H1 (cell line): ENCODE data around the gene MEGF9. TPM values are rescaled to one million over a fixed set of nuclear protein-coding genes. Genes with fewer than 3 reads are reported as not detected.

Experiments
- CTCF ChIA-PET: fragments of 300-600 bp; sonication (Branson Sonifier 250); formaldehyde crosslinking; loops from one replicate; lab custom pipeline; 2021; ENCODE audit not compliant: partially characterized antibody; lab: Charles Lee
- POLR2A ChIA-PET: fragments of 300-600 bp; sonication (Branson Sonifier 250); formaldehyde crosslinking; loops from one replicate; lab custom pipeline; 2021; ENCODE audit warnings: inconsistent platforms; ENCODE audit not compliant: partially characterized antibody; lab: Charles Lee
- DNase-seq, 2 experiments: peaks; one replicate each; pipeline versions ENCODE4 v3.0.0 to v3.0.0-alpha.2; 2010 to 2022; ENCODE audit warnings: low spot score in 2 of 2, low read depth in 1 of 2, mixed read lengths in 1 of 2
- FAIRE-seq: peaks from 2 replicates; lab custom pipeline; 2011; peaks lifted over from hg19 to GRCh38; lab: Jason Lieb, UNC
- H2AFZ ChIP-seq: 2 replicates; pipeline ENCODE4 v1.8.1; 2012; ENCODE audit warnings: low read length, inconsistent platforms
- H2AK5ac ChIP-seq: 2 replicates; pipeline ENCODE4 v1.6.1; 2013; ENCODE audit warnings: low read depth, low read length
- H2BK120ac ChIP-seq: replicated peaks from 2 replicates; pipeline ENCODE3; 2013; ENCODE audit warnings: low read depth, low read length, inconsistent platforms
- H2BK12ac ChIP-seq: 2 replicates; pipeline ENCODE4 v1.6.1; 2013; ENCODE audit warnings: low read depth, low read length
- H2BK15ac ChIP-seq: 2 replicates; pipeline ENCODE4 v1.6.1; 2013; ENCODE audit warnings: low read length
- H2BK20ac ChIP-seq: 2 replicates; pipeline ENCODE4 v1.6.1; 2013; ENCODE audit warnings: low read length
- H2BK5ac ChIP-seq: 2 replicates; pipeline ENCODE4 v1.6.1; 2013; ENCODE audit warnings: low read depth, low read length
- H3K14ac ChIP-seq: 2 replicates; pipeline ENCODE4 v1.6.1; 2013; ENCODE audit warnings: inconsistent platforms; ENCODE audit not compliant: insufficient read length
- H3K18ac ChIP-seq: 2 replicates; pipeline ENCODE4 v1.6.1; 2013; ENCODE audit warnings: low read length; ENCODE audit errors: extremely low read depth
- H3K23ac ChIP-seq: 2 replicates; pipeline ENCODE4 v1.6.1; 2013; ENCODE audit warnings: inconsistent platforms; ENCODE audit not compliant: insufficient read length
- H3K23me2 ChIP-seq: 2 replicates; pipeline ENCODE4 v1.6.1; 2013; ENCODE audit warnings: low read depth, low read length
- H3K27ac ChIP-seq: 2 replicates; pipeline ENCODE4 v1.6.1; 2011; ENCODE audit warnings: low read depth, low read length, inconsistent platforms
- H3K27me3 ChIP-seq, 4 experiments: replicated peaks in 1 of 4; 1 replicate in 1 of 4; 2 replicates in 3 of 4; pipeline versions ENCODE4 v1.6.1 to v1.8.1; 2011 to 2013; ENCODE audit warnings: low read length in 3 of 4, mild to moderate bottlenecking in 3 of 4, inconsistent platforms in 2 of 4, mixed read lengths in 2 of 4, moderate library complexity in 1 of 4; ENCODE audit not compliant: control insufficient read depth in 3 of 4, insufficient read depth in 3 of 4; ENCODE audit errors: extremely low read depth in 1 of 4
- H3K36me3 ChIP-seq, 4 experiments: 2 replicates each; pipeline versions ENCODE4 v1.6.1 to v1.8.1; 2011 to 2013; ENCODE audit warnings: mild to moderate bottlenecking in 4 of 4, low read length in 3 of 4, moderate library complexity in 2 of 4, control low read depth in 1 of 4, inconsistent platforms in 1 of 4; ENCODE audit not compliant: insufficient read depth in 4 of 4, control insufficient read depth in 2 of 4
- H3K4ac ChIP-seq: replicated peaks from 2 replicates; pipeline ENCODE3; 2013; ENCODE audit warnings: low read length, low read depth, mixed read lengths, inconsistent platforms; ENCODE audit not compliant: insufficient read length
- H3K4me1 ChIP-seq, 4 experiments: replicated peaks in 1 of 4; 1 replicate in 1 of 4; 2 replicates in 3 of 4; pipeline versions ENCODE4 v1.6.1 to v1.8.1; 2011 to 2013; ENCODE audit warnings: low read length in 3 of 4, inconsistent platforms in 2 of 4, mixed read lengths in 1 of 4; ENCODE audit not compliant: insufficient read depth in 4 of 4, control insufficient read depth in 3 of 4
- H3K4me2 ChIP-seq, 2 experiments: 2 replicates each; pipeline versions ENCODE4 v1.6.1 to v1.8.1; 2011 to 2013; ENCODE audit warnings: low read depth in 2 of 2, low read length in 2 of 2, control low read depth in 1 of 2, inconsistent platforms in 1 of 2, mild to moderate bottlenecking in 1 of 2; ENCODE audit not compliant: insufficient read depth in 1 of 2
- H3K4me3 ChIP-seq, 4 experiments: fragments of 200-600, 300-600 bp in 1 of 4; sonication (generic), shearing (Covaris generic), sonication (Bioruptor Twin) in 1 of 4; 2 replicates each; pipeline versions ENCODE4 v1.5.1 to v1.8.1; 2011 to 2016; ENCODE audit warnings: low read length in 4 of 4, low read depth in 3 of 4, control low read depth in 2 of 4, inconsistent platforms in 2 of 4, mild to moderate bottlenecking in 2 of 4, mixed read lengths in 1 of 4, moderate library complexity in 1 of 4; ENCODE audit not compliant: insufficient read depth in 2 of 4; ENCODE audit errors: extremely low read depth in 1 of 4
- H3K56ac ChIP-seq: replicated peaks from 2 replicates; pipeline ENCODE3; 2013; ENCODE audit warnings: low read depth, mild to moderate bottlenecking, mixed read lengths, low read length, inconsistent platforms; ENCODE audit not compliant: insufficient read length
- H3K79me1 ChIP-seq: 2 replicates; pipeline ENCODE4 v1.6.1; 2013; ENCODE audit warnings: low read depth, low read length, control low read depth
- H3K79me2 ChIP-seq, 2 experiments: 2 replicates each; pipeline versions ENCODE4 v1.6.1 to v1.8.1; 2012 to 2013; ENCODE audit warnings: low read length in 2 of 2, mild to moderate bottlenecking in 2 of 2, inconsistent platforms in 1 of 2; ENCODE audit not compliant: insufficient read depth in 2 of 2, control insufficient read depth in 1 of 2
- H3K9ac ChIP-seq, 4 experiments: replicated peaks in 1 of 4; 1 replicate in 1 of 4; 2 replicates in 3 of 4; pipeline versions ENCODE4 v1.6.1 to v1.8.1; 2011 to 2013; ENCODE audit warnings: low read depth in 3 of 4, low read length in 3 of 4, control low read depth in 2 of 4, mild to moderate bottlenecking in 2 of 4, moderate library complexity in 2 of 4, inconsistent platforms in 1 of 4; ENCODE audit errors: extremely low read depth in 1 of 4
- H3K9me3 ChIP-seq, 2 experiments: 2 replicates each; pipeline versions ENCODE4 v1.6.1 to v1.8.1; 2012 to 2013; ENCODE audit warnings: mild to moderate bottlenecking in 2 of 2, moderate library complexity in 2 of 2, control low read depth in 1 of 2, inconsistent platforms in 1 of 2, low read depth in 1 of 2, low read length in 1 of 2, mixed read lengths in 1 of 2; ENCODE audit not compliant: insufficient read depth in 2 of 2
- H4K20me1 ChIP-seq, 2 experiments: replicated peaks in 1 of 2; 2 replicates each; pipeline versions ENCODE3 to v1.8.1; 2011 to 2013; ENCODE audit warnings: inconsistent platforms in 2 of 2, low read length in 2 of 2, mild to moderate bottlenecking in 1 of 2; ENCODE audit not compliant: insufficient read depth in 2 of 2, control insufficient read depth in 1 of 2
- H4K5ac ChIP-seq: 2 replicates; pipeline ENCODE4 v1.6.1; 2013; ENCODE audit warnings: low read length, low read depth, mixed read lengths, inconsistent platforms; ENCODE audit not compliant: insufficient read length
- H4K8ac ChIP-seq: 2 replicates; pipeline ENCODE4 v1.8.0; 2013; ENCODE audit warnings: mild to moderate bottlenecking, moderate library complexity, low read length, inconsistent platforms; ENCODE audit not compliant: insufficient read depth; ENCODE audit errors: extremely low read depth
- H4K91ac ChIP-seq: replicated peaks from 2 replicates; pipeline ENCODE3; 2013; ENCODE audit warnings: low read length, mixed read lengths, inconsistent platforms; ENCODE audit not compliant: insufficient read length
- CBX5 ChIP-seq: fragments of 300-800, 300-1000 bp; sonication (generic); IDR thresholded peaks from 2 replicates; pipeline ENCODE4 v1.7.1; 2016; ENCODE audit warnings: antibody characterized with exemption, low read length, low read depth
- EGR1 ChIP-seq: IDR thresholded peaks from 2 replicates; pipeline ENCODE4 v1.6.1; 2011; ENCODE audit warnings: low read depth, low read length, borderline replicate concordance
- EZH2 ChIP-seq: fragments of 200-600 bp; sonication (generic); IDR thresholded peaks from 2 replicates; pipeline ENCODE4 v1.7.1; 2012; ENCODE audit warnings: low read depth, mild to moderate bottlenecking, moderate library complexity, low read length, inconsistent platforms; ENCODE audit not compliant: severe bottlenecking
- FOSL1 ChIP-seq: IDR thresholded peaks from 2 replicates; pipeline ENCODE4 v1.6.1; 2011; ENCODE audit warnings: mild to moderate bottlenecking, low read depth, low read length, moderate library complexity; ENCODE audit not compliant: insufficient read depth
- HDAC2 ChIP-seq, 2 experiments: fragments of 300-600 bp in 1 of 2; sonication (generic) in 1 of 2; IDR thresholded peaks; 2 replicates each; pipeline ENCODE4 v1.6.1; 2011 to 2012; ENCODE audit warnings: low read depth in 2 of 2, low read length in 2 of 2, mild to moderate bottlenecking in 2 of 2, moderate library complexity in 2 of 2, borderline replicate concordance in 1 of 2, inconsistent platforms in 1 of 2
- KDM1A ChIP-seq: fragments of 200-600, 300-600 bp; sonication (generic); IDR thresholded peaks from 2 replicates; pipeline ENCODE4 v1.7.1; 2016; ENCODE audit warnings: mild to moderate bottlenecking, low read length, borderline replicate concordance
- MAFK ChIP-seq: IDR thresholded peaks from 2 replicates; pipeline ENCODE4 v1.6.1; 2012; ENCODE audit warnings: low read depth, mild to moderate bottlenecking, improper control_type of control experiment, low read length
- NRF1 ChIP-seq: IDR thresholded peaks from 2 replicates; pipeline ENCODE4 v1.6.1; 2011; ENCODE audit warnings: mild to moderate bottlenecking, low read depth, low read length, improper control_type of control experiment
- PHF8 ChIP-seq: fragments of 200-600 bp; sonication (generic); conservative IDR thresholded peaks from 2 replicates; pipeline ENCODE4 v1.7.1; 2012; ENCODE audit warnings: low read depth, mild to moderate bottlenecking, inconsistent platforms, low read length, moderate library complexity
- SIX5 ChIP-seq: IDR thresholded peaks from 2 replicates; pipeline ENCODE4 v1.6.1; 2011; ENCODE audit warnings: mild to moderate bottlenecking, low read depth, low read length
- SP4 ChIP-seq: IDR thresholded peaks from 2 replicates; pipeline ENCODE4 v1.6.1; 2012; ENCODE audit warnings: low read length, inconsistent platforms
- TCF12 ChIP-seq: IDR thresholded peaks from 2 replicates; pipeline ENCODE4 v1.6.1; 2011; ENCODE audit warnings: low read depth, mild to moderate bottlenecking, low read length
- WGBS, 2 experiments: shearing (Covaris generic) in 1 of 2; methylation state at CpG; one replicate each; pipeline versions ENCODE4 v1.1.6 to v1.1.7; 2013 to 2015; ENCODE audit warnings: low lambda C conversion rate in 2 of 2, mixed read lengths in 2 of 2, inconsistent platforms in 1 of 2, low coverage in 1 of 2, missing lambda C conversion rate in 1 of 2; ENCODE audit not compliant: insufficient replicate concordance in 2 of 2, insufficient coverage in 1 of 2, insufficient read length in 1 of 2; ENCODE audit errors: extremely low coverage in 1 of 2, missing lambda C conversion rate in 1 of 2; 5-methylcytosine and 5-hydroxymethylcytosine counted together
- polyA plus RNA-seq, 7 experiments: library from polyadenylated mRNA; depleted of rRNA in 3 of 7; stranded (reverse) in 5 of 7; unstranded in 2 of 7; fragments of >200 nt in 5 of 7; fragments of 200-250 nt in 2 of 7; gene quantifications; 1 replicate in 5 of 7; 2 replicates in 1 of 7; 4 replicates in 1 of 7; pipeline versions ENCODE4 v1.2.1 to v1.2.3, GENCODE V29; 2011 to 2013; ENCODE audit warnings: missing spikeins in 2 of 7, mixed read lengths in 2 of 7
- total RNA-seq: library from RNA; stranded (reverse); fragmentation: NEBNext Ultra II Directional; extraction: Animal tissue kit (Norgen Biotek cat#: 25700); gene quantifications from 2 replicates; pipeline ENCODE4 v1.2.1, GENCODE V29; 2021
- TF ChIP-seq, protein P1 (sequence below): IDR thresholded peaks from 2 replicates; pipeline ENCODE4 v1.6.1; 2011; ENCODE audit warnings: low read length, improper control_type of control experiment

MEGF9 gene
- total and polyA plus RNA-seq, 2 of the 8 experiments (the other 6 are each of a cell fraction or from before 2014, with no cell fraction given) = 0.45 to 1.8 TPM

DNA sequence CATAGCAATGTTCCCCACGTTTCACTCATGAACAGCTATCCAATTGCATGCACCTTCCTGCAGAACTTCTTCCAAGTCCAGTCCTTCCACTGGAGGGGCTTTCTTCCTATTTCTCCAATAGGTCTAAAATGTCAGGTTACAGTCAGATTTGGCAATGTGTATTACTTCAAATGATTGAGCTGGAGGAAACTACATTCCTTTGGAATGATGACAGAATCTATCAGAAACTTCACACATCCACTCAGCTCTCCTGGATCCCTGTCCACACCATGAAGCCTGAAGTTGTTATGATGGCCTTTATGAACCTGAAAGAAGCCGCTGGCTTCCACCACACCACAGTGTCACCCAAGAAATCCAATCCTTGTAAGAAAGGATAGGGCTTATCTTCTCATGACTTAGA, 46.7 kb upstream of the MEGF9 start:
- no peak overlapping the region for H2BK5ac ChIP-seq
- H3K36me3 ChIP-seq = peaks cover 5 to 35% (median 18%) of the 10 kb centered on the region in 4 experiments; a peak in 7 of 8 replicates
- no peak overlapping the region for H3K14ac ChIP-seq
- 96% methylated on average over 2 of the region's 2 CpGs; no CpG with 5 or more reads in 1 of the 2 experiments for WGBS, 2 experiments
- H3K23ac ChIP-seq = no peak overlapping the region
- no peak overlapping the region for H3K4ac ChIP-seq
- H4K8ac ChIP-seq = no peak overlapping the region
- H4K5ac ChIP-seq = no peak overlapping the region
- no peak for FAIRE-seq
- H3K27me3 ChIP-seq = no peaks in the 10 kb centered on the region
- no peak overlapping the region for H2BK12ac ChIP-seq
- H3K4me1 ChIP-seq = no peaks in the 10 kb centered on the region
- H4K91ac ChIP-seq = no peak overlapping the region
- H3K4me3 ChIP-seq = no peak overlapping the region
- no peak overlapping the region for H2AK5ac ChIP-seq
- no peak overlapping the region for H3K9ac ChIP-seq
- CTCF ChIA-PET = interaction anchor here (0.7 to 1.8 kb wide), 4 partner anchors 9 to 299 kb away, joined by 3 to 9 read pairs (median 4); no protein-coding TSS in a partner anchor
- no peaks in the 10 kb centered on the region for H3K9me3 ChIP-seq
- no peaks in the 10 kb centered on the region for H3K79me2 ChIP-seq
- no peak overlapping the region for H2BK20ac ChIP-seq
- no peak overlapping the region for H2BK15ac ChIP-seq
- H3K27ac ChIP-seq = no peak overlapping the region
- H4K20me1 ChIP-seq = peaks cover 2 to 4% of the 10 kb centered on the region in 2 experiments
- H3K23me2 ChIP-seq = no peaks in the 10 kb centered on the region
- H2BK120ac ChIP-seq = no peak overlapping the region
- H3K18ac ChIP-seq = no peak overlapping the region
- POLR2A ChIA-PET = no interaction called here
- H3K79me1 ChIP-seq = no peaks in the 10 kb centered on the region; the same call in 1 of the 2 replicates
- no peak overlapping the region for H3K4me2 ChIP-seq
- no peak overlapping the region for H3K56ac ChIP-seq
- DNase-seq = no peak
- H2AFZ ChIP-seq = no peak overlapping the region
- no peak for TF ChIP-seq EGR1
- no peak for TF ChIP-seq SP4
- no peak for TF ChIP-seq EZH2
- no peak for TF ChIP-seq CBX5
- TF ChIP-seq, protein P1, sequence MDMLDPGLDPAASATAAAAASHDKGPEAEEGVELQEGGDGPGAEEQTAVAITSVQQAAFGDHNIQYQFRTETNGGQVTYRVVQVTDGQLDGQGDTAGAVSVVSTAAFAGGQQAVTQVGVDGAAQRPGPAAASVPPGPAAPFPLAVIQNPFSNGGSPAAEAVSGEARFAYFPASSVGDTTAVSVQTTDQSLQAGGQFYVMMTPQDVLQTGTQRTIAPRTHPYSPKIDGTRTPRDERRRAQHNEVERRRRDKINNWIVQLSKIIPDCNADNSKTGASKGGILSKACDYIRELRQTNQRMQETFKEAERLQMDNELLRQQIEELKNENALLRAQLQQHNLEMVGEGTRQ = no peak
- TF ChIP-seq HDAC2 (IDR thresholded peaks at IDR 0.05; ENCODE audit: borderline replicate concordance in 1 of 2, low read depth in 2 of 2, low read length in 2 of 2) = no peak
- no peak for TF ChIP-seq NRF1
- no peak for TF ChIP-seq SIX5
- TF ChIP-seq MAFK = no peak
- no peak for TF ChIP-seq FOSL1
- no peak for TF ChIP-seq TCF12
- no peak for TF ChIP-seq KDM1A
- no peak for TF ChIP-seq PHF8
